Panc1 (cell line): ENCODE data around the gene EYS. TPM values are rescaled to one million over a fixed set of nuclear protein-coding genes. Genes with fewer than 3 reads are reported as not detected.

Source experiments
- ATAC-seq: fragments of 200-7000 bp; cut with Tn5 transposase; 2 replicates; pipeline ENCODE4 v1.9.1; 2020; ENCODE audit warnings: mild to moderate bottlenecking, moderate library complexity
- BruUV-seq: library from RNA; stranded (reverse); fragments of 400-500 nt; replicated peaks from 2 replicates; lab custom pipeline; 2021; lab: Mats Ljungman, UMichigan
- CTCF ChIA-PET: fragments of 300-600 bp; sonication (Branson Sonifier 250); formaldehyde crosslinking; loops from one replicate; lab custom pipeline; 2022; ENCODE audit warnings: antibody characterized with exemption; lab: Charles Lee
- POLR2A ChIA-PET: fragments of 300-600 bp; sonication (Branson Sonifier 250); formaldehyde crosslinking; loops from one replicate; lab custom pipeline; 2022; ENCODE audit warnings: antibody characterized with exemption; lab: Charles Lee
- DNase-seq: peaks from one replicate; pipeline ENCODE4 v3.0.0-alpha.2; 2010; ENCODE audit warnings: low read depth, low spot score
- H3K27ac ChIP-seq: 2 replicates; pipeline ENCODE4 v1.5.1; 2011; ENCODE audit warnings: mild to moderate bottlenecking, low read length, inconsistent platforms
- H3K27me3 ChIP-seq: fragments of 200-500 bp; sonication (Bioruptor generic); 2 replicates; pipeline ENCODE4 v1.6.0; 2014; ENCODE audit warnings: low read length, inconsistent platforms; ENCODE audit not compliant: control insufficient read depth, insufficient read depth
- H3K36me3 ChIP-seq: fragments of 200-500 bp; sonication (Bioruptor generic); 2 replicates; pipeline ENCODE4 v1.5.1; 2014; ENCODE audit warnings: inconsistent platforms, mild to moderate bottlenecking, low read length, moderate library complexity; ENCODE audit not compliant: control insufficient read depth, insufficient read depth
- H3K4me1 ChIP-seq: 2 replicates; pipeline ENCODE4 v1.5.1; 2011; ENCODE audit warnings: inconsistent platforms, mild to moderate bottlenecking, low read length, moderate library complexity; ENCODE audit not compliant: control insufficient read depth, insufficient read depth
- H3K4me3 ChIP-seq, 2 experiments: 2 replicates each; pipeline ENCODE4 v1.5.1; 2011 to 2012; ENCODE audit warnings: low read depth in 2 of 2, low read length in 2 of 2, mild to moderate bottlenecking in 2 of 2, inconsistent platforms in 1 of 2, moderate library complexity in 1 of 2
- H3K9me3 ChIP-seq: fragments of 200-500 bp; sonication (Bioruptor generic); 2 replicates; pipeline ENCODE4 v1.5.1; 2014; ENCODE audit warnings: low read depth, mild to moderate bottlenecking, inconsistent platforms, low read length, moderate library complexity; ENCODE audit not compliant: control insufficient read depth, insufficient read depth
- CTCF ChIP-seq: fragments of 450-650 bp; IDR thresholded peaks from 2 replicates; pipeline ENCODE4 v1.5.1; 2017; ENCODE audit warnings: mild to moderate bottlenecking
- POLR2AphosphoS5 ChIP-seq: IDR thresholded peaks from 2 replicates; pipeline ENCODE4 v1.6.1; 2012; ENCODE audit warnings: mild to moderate bottlenecking, low read depth, low read length, moderate library complexity
- REST ChIP-seq, 2 experiments: IDR thresholded peaks; 2 replicates each; pipeline ENCODE4 v1.6.1; 2011 to 2012; ENCODE audit warnings: low read depth in 2 of 2, control low read depth in 1 of 2, low read length in 1 of 2, mild to moderate bottlenecking in 1 of 2, moderate library complexity in 1 of 2; ENCODE audit not compliant: insufficient read depth in 1 of 2
- SIN3A ChIP-seq: IDR thresholded peaks from 2 replicates; pipeline ENCODE4 v1.6.1; 2012; ENCODE audit warnings: low read depth, mild to moderate bottlenecking, low read length, moderate library complexity, borderline replicate concordance; ENCODE audit not compliant: insufficient read depth
- TCF7L2 ChIP-seq: IDR thresholded peaks from 2 replicates; pipeline ENCODE4 v1.6.1; 2011; ENCODE audit warnings: mild to moderate bottlenecking, low read depth, low read length, inconsistent platforms
- in situ Hi-C: cut with HindIII; loops from 2 replicates; pipeline ENCODE4 v1.10.0; 2016; ENCODE audit warnings: low sequenced_read_pairs, low pct_unique_long_range_greater_than_20kb
- intact Hi-C: fragments of 100-400 bp; cut with micrococcal nuclease; formaldehyde crosslinking; loops from one replicate; pipeline ENCODE4 v1.10.0; 2022; ENCODE audit not compliant: unreplicated experiment
- total RNA-seq: library from RNA; stranded (reverse); gene quantifications from one replicate; pipeline ENCODE4 v1.2.1, GENCODE V29; 2021; ENCODE audit not compliant: unreplicated experiment

Gene EYS
- total RNA-seq, 1 experiment from 2014 or later: not detected

GRCh38 chr6:64664480-64664879 is 1042.5 kb downstream of the EYS start:
- CTCF ChIA-PET: no interaction called here
- Histone ChIP-seq H3K27ac (no peak overlapping the region), H3K9me3 (no peaks in the 10 kb centered on the region), H3K36me3 (no peaks in the 10 kb centered on the region), H3K4me1 (no peaks in the 10 kb centered on the region), H3K4me3 (no peak overlapping the region), H3K27me3 (no peaks in the 10 kb centered on the region)
- POLR2A ChIA-PET: no interaction called here
- DNase-seq (no peak), ATAC-seq (no peak)
- BruUV-seq: no TSS peak
- in situ Hi-C loops: no loop called here
- no peak for TF ChIP-seq POLR2AphosphoS5
- TF ChIP-seq SIN3A: no peak
- TF ChIP-seq CTCF: no peak
- TF ChIP-seq REST (IDR thresholded peaks at IDR 0.05; ENCODE audit: insufficient read depth in 1 of 2, low read depth in 2 of 2, low read length in 1 of 2): no peak
- no peak for TF ChIP-seq TCF7L2
- intact Hi-C loops: no loop called here

- no peaks in the 10 kb centered on the region for H3K27me3 ChIP-seq
- intact Hi-C loops (no loop called here), in situ Hi-C loops (no loop called here)
- no TSS peak for BruUV-seq
- TF ChIP-seq POLR2AphosphoS5 (no peak), TCF7L2 (no peak), REST (IDR thresholded peaks at IDR 0.05; ENCODE audit: insufficient read depth in 1 of 2, low read depth in 2 of 2, low read length in 1 of 2) (no peak), SIN3A (no peak), CTCF (no peak)
- no peak for DNase-seq
- no peaks in the 10 kb centered on the region for H3K9me3 ChIP-seq
- no peaks in the 10 kb centered on the region for H3K4me1 ChIP-seq
- ChIA-PET CTCF (no interaction called here), POLR2A (no interaction called here)
- no peaks in the 10 kb centered on the region for H3K36me3 ChIP-seq
- no peak overlapping the region for H3K4me3 ChIP-seq
- H3K27ac ChIP-seq: no peak overlapping the region
- no peak for ATAC-seq
These were observed 1063.0 kb downstream of the EYS start for GRCh38 chr6:64644024-64644423.
